Rectal smooth muscle tissue (tissue), 1 donor: ENCODE measurements around the gene AP1S3.
"Not testable (repeated sequence)": the region's sequence is repeated elsewhere in the genome, so short reads cannot be mapped to it uniquely, and the experiment has no call there.

ENCODE experiments used
- H3K27ac ChIP-seq: one replicate; pipeline ENCODE4 v1.7.0; 2013; ENCODE audit warnings: low read depth, low read length, inconsistent platforms
- H3K27me3 ChIP-seq: one replicate; pipeline ENCODE4 v1.7.0; 2013; ENCODE audit warnings: low read length; ENCODE audit not compliant: control insufficient read depth, insufficient read depth
- H3K36me3 ChIP-seq: one replicate; pipeline ENCODE4 v1.7.0; 2013; ENCODE audit warnings: low read length; ENCODE audit not compliant: control insufficient read depth, insufficient read depth
- H3K4me1 ChIP-seq: one replicate; pipeline ENCODE4 v1.7.0; 2013; ENCODE audit warnings: low read length; ENCODE audit not compliant: control insufficient read depth, insufficient read depth
- H3K4me3 ChIP-seq: one replicate; pipeline ENCODE4 v1.7.0; 2013; ENCODE audit warnings: low read length
- H3K9ac ChIP-seq: one replicate; pipeline ENCODE4 v1.7.0; 2013; ENCODE audit warnings: low read length

AP1S3 gene

GRCh38 chr2:223837287-223838061 lies at the start of gene AP1S3:
AP1S3 (minus strand) TSS chr2:223837582; CDS start chr2:223837450, 132 bp downstream.
- Histone ChIP-seq H3K27ac (no peak within 1 kb of the TSS), H3K27me3 (no peaks in the 10 kb centered on the region), H3K4me1 (no peaks in the 10 kb centered on the region), H3K9ac (no peak within 1 kb of the TSS), H3K36me3 (no peaks in the 10 kb centered on the region), H3K4me3 (peak within 1 kb of the TSS; percentile 74)

- H3K36me3 ChIP-seq = peaks cover 16% of the 10 kb centered on the region
Observed at GRCh38 chr2:223887127-223887526, 49.7 kb upstream of the AP1S3 start.

GRCh38 chr2:223886726-223887125 lies 49.3 kb upstream of the AP1S3 start:
- H3K4me3 ChIP-seq = no peak overlapping the region

More at GRCh38 chr2:223887127-223887526, 49.7 kb upstream of the AP1S3 start:
- H3K4me1 ChIP-seq = no peaks in the 10 kb centered on the region
- H3K27me3 ChIP-seq = no peaks in the 10 kb centered on the region
- no peak overlapping the region for H3K9ac ChIP-seq
- H3K4me3 ChIP-seq = no peak overlapping the region
- no peak overlapping the region for H3K27ac ChIP-seq

GRCh38 chr2:223884399-223884798 lies 47.0 kb upstream of the AP1S3 start:
- Histone ChIP-seq H3K4me1 (no peaks in the 10 kb centered on the region), H3K36me3 (peaks cover 24% of the 10 kb centered on the region), H3K27me3 (no peaks in the 10 kb centered on the region), H3K27ac (no peak overlapping the region), H3K4me3 (no peak overlapping the region), H3K9ac (no peak overlapping the region)

More at GRCh38 chr2:223886726-223887125, 49.3 kb upstream of the AP1S3 start:
- Histone ChIP-seq H3K27ac (no peak overlapping the region), H3K4me1 (no peaks in the 10 kb centered on the region), H3K27me3 (no peaks in the 10 kb centered on the region), H3K9ac (no peak overlapping the region), H3K36me3 (peaks cover 16% of the 10 kb centered on the region)

GRCh38 chr2:223882715-223883114 lies 45.3 kb upstream of the AP1S3 start:
- no peaks in the 10 kb centered on the region for H3K27me3 ChIP-seq
- H3K4me3 ChIP-seq = no peak overlapping the region
- H3K4me1 ChIP-seq = no peaks in the 10 kb centered on the region
- no peak overlapping the region for H3K27ac ChIP-seq
- H3K9ac ChIP-seq = no peak overlapping the region
- H3K36me3 ChIP-seq = peaks cover 24% of the 10 kb centered on the region

- H3K36me3 ChIP-seq = peaks cover 24% of the 10 kb centered on the region
- no peak overlapping the region for H3K9ac ChIP-seq
Observed at GRCh38 chr2:223880796-223881195, 43.4 kb upstream of the AP1S3 start.

GRCh38 chr2:223877721-223878410 lies 40.5 kb upstream of the AP1S3 start:
- peaks cover 19% of the 10 kb centered on the region for H3K36me3 ChIP-seq

More at GRCh38 chr2:223880796-223881195, 43.4 kb upstream of the AP1S3 start:
- Histone ChIP-seq H3K4me1 (no peaks in the 10 kb centered on the region), H3K27me3 (no peaks in the 10 kb centered on the region), H3K4me3 (no peak overlapping the region), H3K27ac (no peak overlapping the region)

GRCh38 chr2:223873672-223874071 lies 36.3 kb upstream of the AP1S3 start:
- Histone ChIP-seq H3K4me3 (no peak overlapping the region), H3K27ac (no peak overlapping the region), H3K4me1 (no peaks in the 10 kb centered on the region), H3K36me3 (peaks cover 4% of the 10 kb centered on the region), H3K27me3 (no peaks in the 10 kb centered on the region), H3K9ac (no peak overlapping the region)

More at GRCh38 chr2:223877721-223878410, 40.5 kb upstream of the AP1S3 start:
- Histone ChIP-seq H3K27ac (no peak overlapping the region), H3K9ac (no peak overlapping the region), H3K4me1 (no peaks in the 10 kb centered on the region), H3K27me3 (no peaks in the 10 kb centered on the region), H3K4me3 (no peak overlapping the region)

GRCh38 chr2:223872772-223873171 lies 35.4 kb upstream of the AP1S3 start:
- H3K4me3 ChIP-seq, H3K27me3 ChIP-seq, H3K36me3 ChIP-seq, H3K9ac ChIP-seq, H3K27ac ChIP-seq, H3K4me1 ChIP-seq: not testable (repeated sequence)

GRCh38 chr2:223871661-223872060 lies 34.3 kb upstream of the AP1S3 start:
- H3K36me3 ChIP-seq, H3K4me1 ChIP-seq, H3K27ac ChIP-seq, H3K4me3 ChIP-seq, H3K9ac ChIP-seq, H3K27me3 ChIP-seq: not testable (repeated sequence)

GRCh38 chr2:223870840-223871611 lies 33.6 kb upstream of the AP1S3 start:
- Histone ChIP-seq H3K27ac (no peak overlapping the region), H3K4me3 (no peak overlapping the region), H3K4me1 (no peaks in the 10 kb centered on the region), H3K36me3 (peaks cover 4% of the 10 kb centered on the region), H3K9ac (no peak overlapping the region), H3K27me3 (no peaks in the 10 kb centered on the region)

- Histone ChIP-seq H3K9ac (no peak overlapping the region), H3K4me1 (no peaks in the 10 kb centered on the region), H3K27ac (no peak overlapping the region), H3K36me3 (no peaks in the 10 kb centered on the region), H3K4me3 (no peak overlapping the region), H3K27me3 (no peaks in the 10 kb centered on the region)
Observed at GRCh38 chr2:223868005-223868404, 30.6 kb upstream of the AP1S3 start.
